HG03469 (cell line): ENCODE measurements around the gene SAMHD1.
"Not testable (repeated sequence)": the region's sequence is repeated elsewhere in the genome, so short reads cannot be mapped to it uniquely, and the experiment has no call there.

ENCODE experiments used
- ATAC-seq: cut with Tn5 transposase; IDR thresholded peaks from one replicate; pipeline ENCODE4 v1.9.1; 2021; ENCODE audit warnings: mild to moderate bottlenecking, moderate library complexity, moderate number of reproducible peaks; ENCODE audit not compliant: unreplicated experiment

The SAMHD1 gene

GRCh38 chr20:36856691-36857635 is 94.5 kb downstream of the SAMHD1 start:
- no peak for ATAC-seq

DNA sequence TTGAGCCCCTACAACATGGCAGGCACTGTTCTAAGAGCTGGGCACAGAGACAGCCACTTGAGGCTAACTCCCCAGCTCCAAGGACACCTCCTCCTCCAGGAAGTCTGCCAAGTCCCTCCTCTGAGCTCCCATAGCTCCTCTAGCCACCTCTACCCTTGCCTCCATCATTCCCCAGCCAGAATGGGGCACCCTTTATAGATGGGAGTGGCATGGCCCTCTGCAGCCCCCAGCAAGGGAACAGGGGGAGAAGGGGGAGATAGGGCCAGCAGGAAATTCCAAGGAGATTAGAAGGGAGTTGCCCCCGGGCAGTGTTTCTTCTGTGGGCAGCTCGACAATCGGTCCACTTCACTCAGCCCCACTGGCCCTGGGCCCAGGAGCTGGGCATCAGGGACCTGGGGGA is 95.3 kb downstream of the SAMHD1 start:
- ATAC-seq: no peak

GRCh38 chr20:36855241-36855657 is 96.3 kb downstream of the SAMHD1 start:
- ATAC-seq: no peak

DNA sequence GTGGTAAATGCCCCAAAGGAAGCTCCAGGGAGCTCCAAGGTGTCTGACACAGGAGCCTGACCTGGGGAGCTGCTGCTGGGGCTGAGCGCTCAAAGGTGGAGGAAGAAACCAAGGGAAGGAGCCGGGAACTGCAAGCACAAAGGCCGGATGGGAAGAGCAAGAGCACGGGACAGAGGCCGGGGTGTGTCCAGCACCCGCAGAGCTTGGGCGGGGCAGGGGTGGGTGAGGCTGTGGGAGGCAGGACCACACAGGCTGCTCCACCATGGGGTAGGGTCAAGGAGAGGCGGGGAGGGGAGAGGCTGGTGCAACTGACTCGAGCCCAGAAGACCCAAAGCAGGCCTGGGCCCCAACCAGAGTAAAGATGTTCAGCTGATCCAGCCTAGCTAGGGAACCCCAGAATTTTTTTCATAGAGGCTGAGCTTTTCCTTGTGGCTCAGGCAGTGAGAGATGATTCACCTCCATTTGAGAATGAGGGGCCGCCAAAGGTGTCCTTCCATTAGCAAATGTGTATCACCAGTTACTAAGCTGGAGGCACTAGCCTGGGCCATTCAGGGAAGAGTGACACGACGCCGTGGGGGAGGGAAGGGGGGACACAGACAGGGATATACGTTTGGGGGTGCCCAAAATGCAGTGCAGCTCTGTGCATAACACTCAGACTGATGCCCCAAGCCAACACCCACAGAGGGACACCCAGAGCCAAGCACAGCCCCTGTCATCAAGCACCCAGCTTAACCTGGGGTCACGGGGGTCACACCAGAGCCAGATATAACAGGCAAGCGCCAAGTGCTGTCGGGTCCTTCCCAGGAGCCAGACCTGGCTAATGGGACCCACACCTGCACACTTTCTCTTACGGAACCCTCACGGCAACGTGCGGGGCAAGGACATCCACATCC is 96.9 kb downstream of the SAMHD1 start:
- ATAC-seq: no peak

GRCh38 chr20:36852187-36852586 is 99.3 kb downstream of the SAMHD1 start:
- ATAC-seq: no peak

GRCh38 chr20:36851490-36851889 is 100.0 kb downstream of the SAMHD1 start:
- no peak for ATAC-seq

DNA sequence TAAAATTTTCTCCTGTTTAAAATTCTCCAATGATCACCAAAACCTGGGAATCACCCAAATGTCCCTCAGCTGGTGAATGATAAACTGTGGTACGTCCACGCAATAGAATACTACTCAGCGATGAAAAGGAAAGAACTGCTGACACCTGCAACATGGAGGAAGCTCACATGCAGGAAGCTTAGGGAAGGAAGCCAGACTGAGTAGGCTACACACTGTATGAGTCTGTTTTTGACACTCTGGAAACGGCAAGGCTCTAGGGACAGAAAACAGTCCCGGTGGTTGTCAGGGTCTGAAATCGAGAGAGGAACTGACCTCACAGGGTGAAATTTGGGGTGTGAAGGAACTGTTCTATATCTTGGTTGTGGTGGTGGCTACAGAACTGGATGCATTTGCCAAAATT is 100.7 kb downstream of the SAMHD1 start:
- ATAC-seq: no peak

DNA sequence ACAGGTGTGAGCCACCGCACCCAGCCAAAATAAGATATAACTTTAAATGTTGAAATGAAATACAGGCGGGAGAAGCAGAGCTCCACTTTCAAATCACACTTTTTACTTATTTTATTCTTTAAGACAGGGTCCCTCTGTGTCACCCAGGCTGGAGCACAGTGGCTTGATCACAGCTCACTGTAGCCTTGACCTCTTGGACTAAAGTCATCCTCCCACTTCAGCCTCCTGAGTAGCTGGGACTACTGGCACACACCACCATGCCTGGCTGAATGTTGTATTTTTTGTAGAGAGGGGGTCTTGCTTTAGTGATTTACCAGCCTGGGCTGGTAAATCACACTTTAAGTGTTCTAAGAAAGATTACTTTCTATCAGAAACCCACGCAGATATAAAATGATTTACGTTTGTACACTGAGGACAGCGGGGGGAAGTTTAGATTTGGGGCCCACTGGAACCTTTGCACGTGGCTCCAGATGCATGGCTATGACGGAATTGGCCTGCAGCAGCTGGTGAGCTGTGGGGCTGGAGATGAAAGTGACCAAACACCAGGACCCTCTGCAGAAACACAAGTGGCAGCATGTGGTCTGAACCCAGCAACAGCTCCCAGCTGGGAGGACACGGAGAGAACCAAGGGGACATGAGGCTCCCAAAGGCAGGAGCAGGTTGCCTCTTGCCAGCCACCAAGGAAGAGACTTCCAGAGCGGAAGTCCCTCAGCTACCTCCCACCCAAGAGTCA is 102.0 kb downstream of the SAMHD1 start:
- no peak for ATAC-seq

DNA sequence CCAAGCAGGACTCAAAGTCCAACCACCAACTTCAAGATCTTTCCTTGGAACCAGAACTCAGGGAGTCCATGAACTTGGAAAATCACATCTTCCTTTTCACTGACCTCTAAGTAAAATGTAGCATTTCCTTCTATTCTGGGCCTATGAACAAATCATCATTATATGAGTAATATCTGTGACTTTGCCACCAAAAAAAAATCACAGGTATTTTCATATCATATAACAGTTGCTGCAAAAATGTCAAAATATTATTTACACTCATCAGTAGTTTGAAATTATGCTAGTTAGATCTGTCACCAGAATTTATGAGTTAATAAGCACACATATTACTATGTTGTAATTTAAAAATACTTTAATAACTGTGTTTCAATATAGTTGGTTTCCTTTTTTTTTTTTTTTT is 102.8 kb downstream of the SAMHD1 start:
- ATAC-seq: no peak

GRCh38 chr20:36848078-36848660 is 103.3 kb downstream of the SAMHD1 start:
- ATAC-seq: no peak

DNA sequence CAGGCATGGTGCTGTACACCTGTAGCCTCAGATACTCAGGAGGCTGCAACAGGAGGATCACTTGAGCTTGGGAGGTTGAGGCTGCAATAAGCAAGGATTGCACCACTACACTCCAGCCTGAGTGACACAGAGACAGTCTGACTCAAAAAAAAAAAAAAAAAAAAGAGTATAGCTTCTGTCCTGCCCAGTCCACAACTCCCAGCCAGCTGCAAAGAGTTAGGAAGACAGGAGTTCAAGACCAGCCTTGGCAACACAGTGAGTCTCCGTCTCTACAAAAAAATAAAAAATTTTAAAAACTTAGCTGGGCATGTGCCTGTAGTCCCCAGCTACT is 103.8 kb downstream of the SAMHD1 start:
- no peak for ATAC-seq

DNA sequence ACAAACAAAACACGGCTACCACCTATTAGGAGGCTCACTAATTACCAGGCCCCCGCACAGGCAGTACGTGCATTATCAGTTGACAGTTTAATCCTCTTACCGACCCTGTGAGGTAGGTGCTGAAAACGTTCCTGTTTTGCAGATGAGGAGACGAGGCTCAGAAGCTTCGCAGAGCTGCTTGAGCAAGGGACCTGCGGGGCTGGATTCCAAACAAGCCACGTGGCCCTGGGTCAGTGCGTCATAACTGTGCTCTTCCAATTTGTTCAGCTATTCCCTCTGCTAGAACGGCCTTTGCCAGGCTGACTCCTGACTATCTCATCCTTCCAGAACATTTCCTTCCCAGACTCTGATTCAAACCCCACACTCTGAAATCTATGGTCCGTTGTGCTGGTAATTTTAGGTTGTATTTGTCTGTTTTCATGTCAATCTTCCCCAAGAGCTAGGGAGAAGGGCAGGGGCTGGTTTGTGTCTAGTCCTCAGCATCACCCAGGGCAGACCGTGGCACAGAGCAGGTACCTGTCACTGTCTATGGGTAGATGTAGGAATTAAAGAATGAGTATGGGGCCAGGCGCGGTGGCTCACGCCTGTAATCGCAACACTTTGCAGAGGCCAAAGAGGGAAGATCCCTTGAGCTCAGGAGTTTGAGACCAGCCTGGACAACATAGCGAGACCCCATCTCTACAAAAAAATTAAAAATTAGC is 104.3 kb downstream of the SAMHD1 start:
- ATAC-seq: no peak

- no peak for ATAC-seq
Measured at GRCh38 chr20:36845288-36845971, 106.1 kb downstream of the SAMHD1 start.

DNA sequence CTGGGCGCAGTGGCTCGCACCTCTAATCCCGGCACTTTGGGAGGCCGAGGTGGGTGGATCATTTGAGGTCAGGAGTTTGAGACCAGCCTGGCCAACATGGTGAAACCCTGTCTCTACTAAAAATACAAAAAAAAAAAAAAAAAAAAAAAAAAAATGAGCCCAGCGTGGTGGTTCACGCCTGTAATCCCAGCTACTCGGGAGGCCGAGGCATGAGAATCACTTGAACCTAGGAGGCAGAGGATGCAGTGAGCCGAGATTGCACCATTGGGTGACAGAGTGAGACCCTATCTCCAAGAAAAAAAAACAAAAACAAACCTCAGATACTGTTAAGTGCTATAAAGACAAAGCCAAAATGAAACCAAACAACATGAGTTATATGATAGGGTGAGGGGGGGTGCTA is 110.5 kb downstream of the SAMHD1 start:
- not testable (repeated sequence) for ATAC-seq
